C4-2B (cell line): Measurements from ENCODE around the gene ZNF385B.

Experiments used
- H3K27ac ChIP-seq: fragments of 450-650 bp; 2 replicates; pipeline ENCODE4 v1.5.1; 2017
- CTCF ChIP-seq: fragments of 450-650 bp; conservative IDR thresholded peaks from 2 replicates; pipeline ENCODE4 v1.5.1; 2017; ENCODE audit warnings: mild to moderate bottlenecking
- ZFX ChIP-seq: fragments of 450-650 bp; IDR thresholded peaks from 2 replicates; pipeline ENCODE4 v1.6.1; 2017

Gene ZNF385B

DNA sequence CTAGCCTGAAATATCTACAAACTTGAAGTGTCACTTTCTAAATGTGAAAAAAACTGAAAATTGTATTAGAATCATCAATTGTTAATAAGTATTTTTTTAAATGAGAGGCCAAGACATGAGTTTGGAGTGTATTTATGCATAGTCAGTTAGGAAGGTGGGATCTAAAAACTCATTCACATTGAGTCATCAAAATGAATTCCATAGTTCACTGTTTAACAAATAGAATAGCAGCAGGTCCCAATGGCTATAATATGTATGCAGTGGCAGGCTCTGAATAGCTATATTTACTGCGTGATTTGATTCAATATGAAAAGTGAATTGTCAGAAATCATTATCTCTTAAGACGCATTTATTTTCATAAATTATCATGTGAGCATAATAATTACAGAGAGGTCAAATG is 256.1 kb downstream of the ZNF385B start:
- TF ChIP-seq ZFX, result no peak
- no peak overlapping the region for H3K27ac ChIP-seq

DNA sequence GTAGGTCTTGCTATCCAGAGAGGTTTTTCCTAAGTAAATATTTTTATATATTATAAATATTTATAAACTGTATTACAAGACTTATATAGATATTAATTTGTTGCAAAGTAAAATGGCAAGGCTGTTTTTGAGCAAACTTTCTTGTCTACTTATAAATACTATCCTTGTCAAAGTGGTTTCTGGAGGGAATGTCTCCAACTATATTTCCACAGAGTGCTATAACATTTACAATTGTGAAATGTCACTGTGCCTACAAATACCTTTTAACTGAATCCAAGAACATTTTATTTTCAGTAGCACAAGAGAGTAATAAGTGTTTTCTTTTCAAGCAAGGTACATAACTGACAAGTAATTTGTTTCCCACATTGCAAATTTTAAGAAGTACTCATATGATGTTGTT is 256.8 kb downstream of the ZNF385B start:
- TF ChIP-seq CTCF (no peak), ZFX (no peak)
- no peak overlapping the region for H3K27ac ChIP-seq

GRCh38 chr2:179602452-179602851 is 259.0 kb downstream of the ZNF385B start:
- no peak for TF ChIP-seq ZFX
- TF ChIP-seq CTCF, result no peak

GRCh38 chr2:179596018-179596417 is 265.4 kb downstream of the ZNF385B start:
- TF ChIP-seq CTCF, result no peak
- TF ChIP-seq ZFX, result no peak
- no peak overlapping the region for H3K27ac ChIP-seq

More at GRCh38 chr2:179602452-179602851, 259.0 kb downstream of the ZNF385B start:
- no peak overlapping the region for H3K27ac ChIP-seq

- TF ChIP-seq CTCF (no peak), ZFX (no peak)
- H3K27ac ChIP-seq, result no peak overlapping the region
These were observed 266.1 kb downstream of the ZNF385B start for GRCh38 chr2:179595284-179595683.

DNA sequence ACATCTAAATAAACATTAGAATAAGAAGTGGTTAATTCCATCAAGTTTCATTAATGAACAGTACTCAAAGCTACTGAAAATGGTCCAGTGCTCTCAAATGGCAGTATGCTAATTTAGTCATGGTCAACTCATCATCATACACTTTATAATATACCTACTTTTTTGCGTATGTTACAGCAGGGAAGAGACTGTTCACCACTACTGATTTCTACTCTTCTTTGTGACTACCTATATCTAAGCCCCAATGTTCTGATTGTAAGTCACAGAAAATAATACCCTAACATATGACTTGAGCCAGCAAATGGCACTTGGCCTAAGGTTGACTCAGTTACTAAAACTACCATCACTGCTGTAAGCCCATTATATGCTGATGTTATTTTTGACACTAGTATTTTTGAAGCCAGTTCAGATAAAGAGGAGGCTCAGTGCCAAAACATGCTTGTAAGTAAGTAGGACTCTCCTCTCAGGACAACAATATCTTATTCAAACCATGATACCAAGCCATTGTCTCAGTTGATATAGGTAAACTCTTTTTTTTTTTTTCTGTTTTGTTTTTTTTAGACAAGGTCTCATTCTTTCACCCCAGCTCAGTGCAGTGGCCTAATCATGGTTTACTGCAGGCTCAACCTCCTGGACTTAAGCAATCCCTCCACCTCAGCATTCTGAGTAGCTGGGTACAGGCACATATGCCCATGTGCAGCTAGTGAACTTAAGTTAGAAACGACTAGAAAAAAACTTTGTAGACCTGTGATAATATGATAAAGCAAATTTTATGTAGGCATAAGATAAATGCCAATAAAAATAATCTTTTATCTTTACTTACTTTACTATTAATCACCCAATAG is 266.9 kb downstream of the ZNF385B start:
- no peak for TF ChIP-seq ZFX
- no peak for TF ChIP-seq CTCF
- H3K27ac ChIP-seq, result no peak overlapping the region

DNA sequence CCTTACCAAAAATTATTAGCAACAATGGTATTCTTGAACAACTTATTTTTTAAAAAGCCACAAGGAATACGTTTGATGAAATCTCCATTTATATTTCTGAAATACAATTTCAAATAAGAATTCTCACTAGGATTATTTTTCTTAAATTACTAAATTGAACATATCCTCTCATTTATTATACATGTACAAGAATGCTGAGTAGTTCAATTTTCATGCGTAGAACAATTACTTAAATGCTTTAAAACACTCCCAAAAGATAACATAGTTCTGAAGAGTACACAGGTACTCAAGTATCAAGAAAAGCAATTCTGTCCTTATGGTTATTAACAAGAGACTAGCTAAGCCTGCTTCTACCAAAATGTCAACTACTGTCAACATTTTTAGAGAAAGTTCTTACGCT is 268.1 kb downstream of the ZNF385B start:
- no peak for TF ChIP-seq CTCF
- no peak overlapping the region for H3K27ac ChIP-seq
